ENCODE data around the gene CLSTN1.
"Not testable (repeated sequence)": the region's sequence is repeated elsewhere in the genome, so short reads cannot be mapped to it uniquely, and the experiment has no call there.

The CLSTN1 gene

GRCh38 chr1:9822897-9823692 is 670 bp downstream of the CLSTN1 start:
- no peaks in the 10 kb centered on the region for H3K36me3 Mint-ChIP-seq
- peaks cover 55% of the 10 kb centered on the region for H3K4me1 Mint-ChIP-seq
- H3K27me3 Mint-ChIP-seq, result no peaks in the 10 kb centered on the region
- H3K4me3 Mint-ChIP-seq, result peak overlapping the region; percentile 95
- no peaks in the 10 kb centered on the region for H3K9me3 Mint-ChIP-seq
- peak overlapping the region; percentile 89 for H3K27ac Mint-ChIP-seq

GRCh38 chr1:9822490-9822889 is 1.3 kb downstream of the CLSTN1 start:
- Mint-ChIP-seq H3K27me3 (no peaks in the 10 kb centered on the region), H3K36me3 (no peaks in the 10 kb centered on the region), H3K4me1 (peaks cover 51% of the 10 kb centered on the region), H3K4me3 (peak overlapping the region; percentile 95), H3K27ac (peak overlapping the region; percentile 89), H3K9me3 (no peaks in the 10 kb centered on the region)

- H3K4me3 Mint-ChIP-seq, result peak overlapping the region; percentile 95
- H3K27ac Mint-ChIP-seq, result no peak overlapping the region
- no peaks in the 10 kb centered on the region for H3K27me3 Mint-ChIP-seq
- H3K9me3 Mint-ChIP-seq, result no peaks in the 10 kb centered on the region
- H3K36me3 Mint-ChIP-seq, result no peaks in the 10 kb centered on the region
- H3K4me1 Mint-ChIP-seq, result peaks cover 49% of the 10 kb centered on the region
Measured at GRCh38 chr1:9821710-9822109, 2.1 kb downstream of the CLSTN1 start.

GRCh38 chr1:9820521-9820920 is 3.2 kb downstream of the CLSTN1 start:
- peaks cover 48% of the 10 kb centered on the region for H3K4me1 Mint-ChIP-seq
- no peaks in the 10 kb centered on the region for H3K9me3 Mint-ChIP-seq
- peak overlapping the region; percentile 42 for H3K4me3 Mint-ChIP-seq
- H3K27ac Mint-ChIP-seq, result peak overlapping the region; percentile 10
- no peaks in the 10 kb centered on the region for H3K27me3 Mint-ChIP-seq
- H3K36me3 Mint-ChIP-seq, result peaks cover 3% of the 10 kb centered on the region

- H3K4me1 Mint-ChIP-seq, result peaks cover 45% of the 10 kb centered on the region
- no peaks in the 10 kb centered on the region for H3K9me3 Mint-ChIP-seq
- H3K27me3 Mint-ChIP-seq, result no peaks in the 10 kb centered on the region
- H3K27ac Mint-ChIP-seq, result no peak overlapping the region
- H3K36me3 Mint-ChIP-seq, result peaks cover 3% of the 10 kb centered on the region
- H3K4me3 Mint-ChIP-seq, result no peak overlapping the region
Measured at GRCh38 chr1:9817734-9818133, 6.0 kb downstream of the CLSTN1 start.

- Mint-ChIP-seq H3K4me3 (no peak overlapping the region), H3K27ac (no peak overlapping the region), H3K27me3 (no peaks in the 10 kb centered on the region), H3K36me3 (peaks cover 3% of the 10 kb centered on the region), H3K9me3 (no peaks in the 10 kb centered on the region), H3K4me1 (peaks cover 37% of the 10 kb centered on the region)
Measured at GRCh38 chr1:9816199-9816598, 7.6 kb downstream of the CLSTN1 start.

- no peak overlapping the region for H3K4me3 Mint-ChIP-seq
- H3K27ac Mint-ChIP-seq, result no peak overlapping the region
- H3K9me3 Mint-ChIP-seq, result no peaks in the 10 kb centered on the region
- no peaks in the 10 kb centered on the region for H3K27me3 Mint-ChIP-seq
- peaks cover 34% of the 10 kb centered on the region for H3K4me1 Mint-ChIP-seq
- H3K36me3 Mint-ChIP-seq, result peaks cover 3% of the 10 kb centered on the region
Measured at GRCh38 chr1:9815150-9815549, 8.6 kb downstream of the CLSTN1 start.

GRCh38 chr1:9814619-9815018 is 9.1 kb downstream of the CLSTN1 start:
- peaks cover 3% of the 10 kb centered on the region for H3K36me3 Mint-ChIP-seq
- peaks cover 33% of the 10 kb centered on the region for H3K4me1 Mint-ChIP-seq
- H3K27me3 Mint-ChIP-seq, result no peaks in the 10 kb centered on the region
- no peaks in the 10 kb centered on the region for H3K9me3 Mint-ChIP-seq
- H3K27ac Mint-ChIP-seq, result no peak overlapping the region
- no peak overlapping the region for H3K4me3 Mint-ChIP-seq

- peaks cover 3% of the 10 kb centered on the region for H3K36me3 Mint-ChIP-seq
- H3K4me1 Mint-ChIP-seq, result peaks cover 55% of the 10 kb centered on the region
- no peak overlapping the region for H3K27ac Mint-ChIP-seq
- H3K27me3 Mint-ChIP-seq, result no peaks in the 10 kb centered on the region
- H3K9me3 Mint-ChIP-seq, result no peaks in the 10 kb centered on the region
- H3K4me3 Mint-ChIP-seq, result no peak overlapping the region
Measured at GRCh38 chr1:9811239-9811966, 12.4 kb downstream of the CLSTN1 start.

GRCh38 chr1:9809100-9809510 is 14.7 kb downstream of the CLSTN1 start:
- H3K4me3 Mint-ChIP-seq, result no peak overlapping the region
- no peaks in the 10 kb centered on the region for H3K27me3 Mint-ChIP-seq
- no peaks in the 10 kb centered on the region for H3K36me3 Mint-ChIP-seq
- no peaks in the 10 kb centered on the region for H3K9me3 Mint-ChIP-seq
- peaks cover 53% of the 10 kb centered on the region for H3K4me1 Mint-ChIP-seq
- no peak overlapping the region for H3K27ac Mint-ChIP-seq

- H3K9me3 Mint-ChIP-seq, result no peaks in the 10 kb centered on the region
- H3K4me3 Mint-ChIP-seq, result no peak overlapping the region
- H3K4me1 Mint-ChIP-seq, result peaks cover 50% of the 10 kb centered on the region
- H3K27ac Mint-ChIP-seq, result no peak overlapping the region
- H3K36me3 Mint-ChIP-seq, result no peaks in the 10 kb centered on the region
- no peaks in the 10 kb centered on the region for H3K27me3 Mint-ChIP-seq
Measured at GRCh38 chr1:9808459-9808858, 15.3 kb downstream of the CLSTN1 start.

GRCh38 chr1:9807541-9807940 is 16.2 kb downstream of the CLSTN1 start:
- Mint-ChIP-seq H3K36me3 (no peaks in the 10 kb centered on the region), H3K9me3 (no peaks in the 10 kb centered on the region), H3K4me1 (peaks cover 56% of the 10 kb centered on the region), H3K27me3 (no peaks in the 10 kb centered on the region), H3K27ac (no peak overlapping the region), H3K4me3 (no peak overlapping the region)

- H3K4me3 Mint-ChIP-seq, H3K36me3 Mint-ChIP-seq, H3K27ac Mint-ChIP-seq, H3K27me3 Mint-ChIP-seq, H3K9me3 Mint-ChIP-seq: not testable (repeated sequence)
- H3K4me1 Mint-ChIP-seq, result peaks cover 66% of the 10 kb centered on the region
Measured at GRCh38 chr1:9805972-9806371, 17.8 kb downstream of the CLSTN1 start.

- Mint-ChIP-seq H3K4me3 (no peak overlapping the region), H3K27me3 (no peaks in the 10 kb centered on the region), H3K36me3 (peaks cover 1% of the 10 kb centered on the region), H3K4me1 (peaks cover 65% of the 10 kb centered on the region), H3K9me3 (no peaks in the 10 kb centered on the region), H3K27ac (peak overlapping the region; percentile 66)
Measured at GRCh38 chr1:9805006-9805508, 18.7 kb downstream of the CLSTN1 start.

GRCh38 chr1:9803003-9803918 is 20.5 kb downstream of the CLSTN1 start:
- H3K4me1 Mint-ChIP-seq, result peaks cover 63% of the 10 kb centered on the region
- H3K27me3 Mint-ChIP-seq, H3K4me3 Mint-ChIP-seq, H3K9me3 Mint-ChIP-seq, H3K27ac Mint-ChIP-seq, H3K36me3 Mint-ChIP-seq: not testable (repeated sequence)
